ENCODE data around the gene GALNT2.
A peak's percentile ranks its signal among the peaks of the same experiment; 100 is the strongest.

GALNT2 gene

GRCh38 chr1:230174471-230175162 lies 107.6 kb downstream of the GALNT2 start:
- no peak for TF ChIP-seq CTCF (IDR thresholded peaks at IDR 0.05; ENCODE audit: low read depth, low read length)
- H3K4me3 ChIP-seq (replicated peaks in 1 of 2; ENCODE audit: low read depth in 2 of 2, low read length in 2 of 2), result no peak overlapping the region
- DNase-seq (ENCODE audit: low read depth in 2 of 2), result no peak

DNA sequence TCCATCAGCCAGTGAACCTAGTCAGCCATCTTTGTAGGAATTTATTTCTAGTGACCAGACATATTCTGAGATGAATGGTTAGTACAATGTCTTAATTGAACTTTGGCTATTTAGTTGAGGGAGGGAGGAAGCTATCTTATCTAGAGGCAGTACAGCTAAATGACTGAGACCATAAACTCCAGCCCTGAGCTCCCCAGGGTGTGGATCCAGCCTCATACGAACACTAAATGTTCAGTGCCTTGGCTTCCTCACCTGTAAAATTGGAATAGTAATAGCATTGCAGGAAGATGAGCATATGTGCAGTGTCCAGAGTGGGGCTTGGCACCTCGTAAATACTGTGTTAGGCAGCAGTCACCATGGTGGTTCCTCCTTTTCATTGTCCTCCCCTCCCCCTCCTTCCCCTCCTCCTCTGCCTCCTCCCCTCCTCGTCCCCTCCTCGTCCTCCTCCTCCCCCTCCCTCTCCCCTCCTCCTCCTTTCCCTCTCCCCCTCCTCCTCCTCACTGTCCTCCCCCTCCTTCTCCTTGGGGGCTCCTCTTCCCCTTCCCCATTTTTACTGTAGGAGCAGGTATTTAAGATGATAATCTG lies 108.2 kb downstream of the GALNT2 start:
- DNase-seq (ENCODE audit: low read depth in 2 of 2), result no peak
- H3K4me3 ChIP-seq (replicated peaks in 1 of 2; ENCODE audit: low read depth in 2 of 2, low read length in 2 of 2), result no peak overlapping the region
- TF ChIP-seq CTCF (IDR thresholded peaks at IDR 0.05; ENCODE audit: low read depth, low read length), result no peak

GRCh38 chr1:230175839-230176238 lies 108.8 kb downstream of the GALNT2 start:
- no peak for DNase-seq (ENCODE audit: low read depth in 2 of 2)
- no peak for TF ChIP-seq CTCF (IDR thresholded peaks at IDR 0.05; ENCODE audit: low read depth, low read length)
- no peak overlapping the region for H3K4me3 ChIP-seq (replicated peaks in 1 of 2; ENCODE audit: low read depth in 2 of 2, low read length in 2 of 2)

DNA sequence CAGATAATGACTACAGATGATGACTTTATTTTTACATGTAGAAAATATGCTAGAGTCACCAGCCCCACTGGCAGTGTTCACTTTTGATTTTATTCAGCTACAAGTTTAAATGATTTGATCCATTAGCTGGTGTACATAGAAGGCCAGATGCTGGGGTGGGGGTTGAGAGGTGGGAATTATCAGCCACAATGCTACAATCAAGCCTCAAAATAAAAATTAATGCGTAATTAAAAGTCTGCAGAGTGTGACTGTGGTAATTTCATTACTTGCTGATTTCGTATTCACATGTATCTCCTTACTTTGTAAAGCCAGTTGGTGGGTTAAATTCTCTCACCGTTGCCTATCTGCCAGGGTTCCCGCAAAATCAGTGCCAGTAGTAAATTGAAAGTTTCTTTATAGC lies 109.3 kb downstream of the GALNT2 start:
- no peak for TF ChIP-seq CTCF (IDR thresholded peaks at IDR 0.05; ENCODE audit: low read depth, low read length)
- no peak for DNase-seq (ENCODE audit: low read depth in 2 of 2)
- H3K4me3 ChIP-seq (replicated peaks in 1 of 2; ENCODE audit: low read depth in 2 of 2, low read length in 2 of 2), result no peak overlapping the region

DNA sequence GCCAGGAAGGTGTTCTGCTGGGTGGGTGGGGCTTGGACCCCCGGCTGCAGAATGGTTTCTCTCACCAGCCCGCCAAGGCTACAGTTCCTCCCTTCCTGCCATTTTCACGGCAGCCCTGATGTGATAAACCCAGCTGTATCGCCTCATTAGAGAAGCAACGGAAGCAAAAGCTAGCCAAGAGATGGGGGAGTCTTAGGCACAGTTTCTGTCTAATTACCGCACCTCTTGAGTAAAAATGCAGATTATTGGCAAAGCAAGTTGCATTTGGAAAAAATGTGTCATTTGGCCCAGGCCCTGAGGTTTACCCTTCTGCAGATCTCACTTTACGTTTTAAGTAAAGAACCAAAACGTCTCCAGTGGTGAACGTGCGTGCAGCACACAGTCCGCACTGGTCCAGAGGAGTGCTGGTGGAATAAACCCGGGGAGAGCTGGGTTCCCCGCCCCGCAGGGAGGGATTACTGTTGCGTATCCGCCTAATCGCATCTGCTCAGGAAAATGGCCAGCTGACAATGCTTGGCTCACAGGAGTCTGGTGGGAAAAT lies 109.9 kb downstream of the GALNT2 start:
- peak overlapping the region; percentile 14 to 32 for H3K4me3 ChIP-seq (replicated peaks in 1 of 2; ENCODE audit: low read depth in 2 of 2, low read length in 2 of 2)
- no peak for TF ChIP-seq CTCF (IDR thresholded peaks at IDR 0.05; ENCODE audit: low read depth, low read length)
- DNase-seq (ENCODE audit: low read depth in 2 of 2), result peak; percentile 71 to 84

DNA sequence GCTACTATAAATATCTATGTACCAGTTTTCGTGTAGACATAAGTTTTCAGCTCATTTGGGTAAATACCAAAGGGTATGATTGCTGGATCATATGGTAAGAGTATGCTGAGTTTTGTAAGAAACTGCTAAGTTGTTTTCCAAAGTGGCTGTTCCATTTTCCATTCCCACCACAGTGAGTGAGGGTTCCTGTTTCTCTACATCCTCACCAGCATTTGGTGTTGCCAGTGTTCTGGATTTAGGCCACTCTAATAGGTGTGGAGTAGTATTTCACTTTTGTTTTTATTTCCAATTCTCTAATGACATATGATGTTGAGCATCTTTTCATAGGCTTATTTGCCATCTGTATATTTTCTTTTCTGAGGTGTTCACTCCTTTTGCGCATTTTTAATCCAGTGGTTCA lies 112.2 kb downstream of the GALNT2 start:
- no peak overlapping the region for H3K4me3 ChIP-seq (replicated peaks in 1 of 2; ENCODE audit: low read depth in 2 of 2, low read length in 2 of 2)
- TF ChIP-seq CTCF (IDR thresholded peaks at IDR 0.05; ENCODE audit: low read depth, low read length), result no peak
- DNase-seq (ENCODE audit: low read depth in 2 of 2), result no peak
